ENCODE data around the gene PLEKHA7. TPM values are rescaled to one million over a fixed set of nuclear protein-coding genes. Genes with fewer than 3 reads are reported as not detected.

The PLEKHA7 gene
- total and polyA plus RNA-seq, 2 of the 13 experiments (the other 11 are each of a cell fraction or from before 2014, with no cell fraction given), result 17.5 to 18.7 TPM

GRCh38 chr11:16985297-16985696, 28.9 kb downstream of the PLEKHA7 start:
- H3K4me2 ChIP-seq (ENCODE audit: low read depth, low read length), result peak overlapping the region; percentile 53
- intact Hi-C loops (cut with micrococcal nuclease; ENCODE audit: unreplicated experiment) (no loop called here), in situ Hi-C loops (cut with HindIII; ENCODE audit: extremely low pct_ligation_motif_present, low pct_unique_long_range_greater_than_20kb) (no loop called here)
- ATAC-seq (0 out of 3 replicates have a peak, but pooled peaks have one; percentile 3), DNase-seq (ENCODE audit: low spot score) (peak; percentile 74), FAIRE-seq (peak; percentile 72)
- H3K9me3 ChIP-seq (ENCODE audit: low read length), result no peaks in the 10 kb centered on the region
- peaks cover 1 to 3% of the 10 kb centered on the region in 2 experiments; a peak in 3 of 5 replicates for H3K36me3 ChIP-seq (replicated peaks in 1 of 2; ENCODE audit: control insufficient read depth in 1 of 2, insufficient read depth in 2 of 2, low read length in 2 of 2)
- POLR2A ChIA-PET, result interaction anchor here (0.9 to 4.7 kb wide), 4 partner anchors 11 to 28 kb away, joined by 3 to 35 read pairs (median 6); partner anchors contain the start of gene PLEKHA7
- peaks cover 53% of the 10 kb centered on the region for H3K79me2 ChIP-seq (ENCODE audit: insufficient read depth, low read length)
- H4K20me1 ChIP-seq (ENCODE audit: insufficient read depth, low read length), result peaks cover 3% of the 10 kb centered on the region; the same call in 1 of the 2 replicates
- CTCF ChIA-PET (ENCODE audit: low intra/inter-chr PET ratio, low total read pairs), result no interaction called here
- H3K9ac ChIP-seq (ENCODE audit: insufficient read depth, low read depth, low read length), result no peak overlapping the region; the same call in 1 of the 2 replicates
- 28% methylated on average over 4 of the region's 4 CpGs for WGBS (ENCODE audit: low lambda C conversion rate)
- no TSS peak for BruUV-seq (replicated peaks)
- no peak overlapping the region for H2AFZ ChIP-seq (ENCODE audit: low read length)
- H3K27ac ChIP-seq (ENCODE audit: extremely low read length, insufficient read depth, low read length), result peak overlapping the region; percentile 64
- H3K27me3 ChIP-seq (ENCODE audit: control insufficient read depth in 1 of 2, insufficient read depth in 2 of 2, low read length in 2 of 2), result no peaks in the 10 kb centered on the region
- H3K4me3 ChIP-seq (replicated peaks in 1 of 3; ENCODE audit: insufficient read depth in 1 of 3, low read depth in 2 of 3, low read length in 3 of 3), result no peak overlapping the region
- peaks cover 78% of the 10 kb centered on the region for H3K4me1 ChIP-seq (ENCODE audit: insufficient read depth, low read length)
- TF ChIP-seq SOX13 (IDR thresholded peaks at IDR 0.05) (no peak), SOX13 (CRISPR knock-in tag; conservative IDR thresholded peaks at IDR 0.05 in 1 of 2, IDR thresholded peaks at IDR 0.05 in 1 of 2) (peak in 1 of 2 experiments; percentile 64; a peak in 2 of 4 replicates), TBX2 (CRISPR knock-in tag; IDR thresholded peaks at IDR 0.05; ENCODE audit: borderline replicate concordance) (0 out of 2 replicates have a peak, but pooled peaks have one; percentile 32), SPEN (CRISPR knock-in tag; IDR thresholded peaks at IDR 0.05; ENCODE audit: low read depth) (peak; percentile 26; the same call in 1 of the 2 replicates), SMARCC2 (IDR thresholded peaks at IDR 0.05) (no peak), ZNF549 (CRISPR knock-in tag; IDR thresholded peaks at IDR 0.05) (no peak), FOXA1 (IDR thresholded peaks at IDR 0.05) (no peak), FOXA1 (CRISPR knock-in tag; IDR thresholded peaks at IDR 0.05) (peak; percentile 56), ZNF207 (IDR thresholded peaks at IDR 0.05; ENCODE audit: borderline replicate concordance) (no peak), SKIL (CRISPR knock-in tag; IDR thresholded peaks at IDR 0.05; ENCODE audit: borderline replicate concordance) (0 out of 2 replicates have a peak, but pooled peaks have one; percentile 10), SIX4 (CRISPR knock-in tag; IDR thresholded peaks at IDR 0.05) (peak; percentile 76), ZNF556 (CRISPR knock-in tag; IDR thresholded peaks at IDR 0.05; ENCODE audit: borderline replicate concordance) (no peak), NFE2 (CRISPR knock-in tag; IDR thresholded peaks at IDR 0.05) (no peak), TFE3 (CRISPR knock-in tag; IDR thresholded peaks at IDR 0.05) (0 out of 2 replicates have a peak, but pooled peaks have one; percentile 7), MLX (CRISPR knock-in tag; IDR thresholded peaks at IDR 0.05) (peak; percentile 97), AGO2 (optimal IDR thresholded peaks at IDR 0.05; ENCODE audit: low read depth, low read length) (no peak), FOXJ3 (CRISPR knock-in tag; IDR thresholded peaks at IDR 0.05; ENCODE audit: borderline replicate concordance) (peak; percentile 25; the same call in 1 of the 2 replicates), MAZ (IDR thresholded peaks at IDR 0.05; ENCODE audit: borderline replicate concordance, low read depth, low read length) (no peak), MAZ (CRISPR knock-in tag; IDR thresholded peaks at IDR 0.05; ENCODE audit: low read depth) (peak; percentile 23; the same call in 1 of the 2 replicates)
